SK-N-SH (cell line): ENCODE results near the gene GLTPD2. TPM values are rescaled to one million over a fixed set of nuclear protein-coding genes. Genes with fewer than 3 reads are reported as not detected.

Experiments used
- CTCF ChIA-PET: fragments of 300-600, 350-600 bp; formaldehyde crosslinking; extraction: SDS; loops from one replicate; lab custom pipeline; 2021; lab: Yijun Ruan, JAX
- POLR2A ChIA-PET: fragments of 350-600 bp; sonication (Branson Sonifier 250); formaldehyde crosslinking; extraction: SDS; loops from one replicate; lab custom pipeline; 2020; ENCODE audit warnings: antibody characterized with exemption, inconsistent platforms; lab: Yijun Ruan, JAX
- DNase-seq: peaks from one replicate; pipeline ENCODE4 v3.0.0; 2012
- H2AFZ ChIP-seq: fragments of 200-600 bp; sonication (generic); 2 replicates; pipeline ENCODE4 v1.8.1; 2016; ENCODE audit warnings: antibody characterized with exemption, mild to moderate bottlenecking, low read depth
- H3F3A ChIP-seq: fragments of 200-600 bp; sonication (generic); replicated peaks from 2 replicates; pipeline ENCODE3; 2016; ENCODE audit warnings: antibody characterized with exemption, mild to moderate bottlenecking; ENCODE audit not compliant: insufficient read depth
- H3K27ac ChIP-seq, 2 experiments: fragments of 200-500 bp in 1 of 2; fragments of 200-600 bp in 1 of 2; sonication (Bioruptor generic) in 1 of 2; sonication (generic), shearing (Covaris generic) in 1 of 2; 2 replicates each; pipeline versions ENCODE4 v1.5.1 to v1.6.1; 2014 to 2016; ENCODE audit warnings: low read depth in 2 of 2, inconsistent platforms in 1 of 2, low read length in 1 of 2, mild to moderate bottlenecking in 1 of 2, mixed read lengths in 1 of 2
- H3K27me3 ChIP-seq: fragments of 200-600 bp; sonication (generic), shearing (Covaris generic); 2 replicates; pipeline ENCODE4 v1.6.1; 2016; ENCODE audit warnings: mixed run types; ENCODE audit not compliant: insufficient read depth
- H3K36me3 ChIP-seq, 2 experiments: fragments of 200-500 bp in 1 of 2; fragments of 200-600 bp in 1 of 2; sonication (Bioruptor generic) in 1 of 2; sonication (generic) in 1 of 2; replicated peaks in 1 of 2; 2 replicates each; pipeline versions ENCODE3 to v1.5.1; 2014 to 2016; ENCODE audit warnings: low read length in 1 of 2, mild to moderate bottlenecking in 1 of 2; ENCODE audit not compliant: insufficient read depth in 2 of 2, control insufficient read depth in 1 of 2
- H3K4me1 ChIP-seq, 2 experiments: fragments of 200-500 bp in 1 of 2; fragments of 200-600 bp in 1 of 2; sonication (Bioruptor generic) in 1 of 2; sonication (generic), shearing (Covaris generic) in 1 of 2; 2 replicates each; pipeline versions ENCODE4 v1.5.1 to v1.6.1; 2014 to 2016; ENCODE audit warnings: low read depth in 1 of 2, low read length in 1 of 2, mixed run types in 1 of 2; ENCODE audit not compliant: insufficient read depth in 2 of 2, control insufficient read depth in 1 of 2
- H3K4me2 ChIP-seq: fragments of 200-600 bp; sonication (generic), shearing (Covaris generic); 2 replicates; pipeline ENCODE4 v1.6.1; 2017; ENCODE audit warnings: mixed run types
- H3K4me3 ChIP-seq, 2 experiments: fragments of 200-500 bp in 1 of 2; fragments of 200-600 bp in 1 of 2; sonication (Bioruptor generic) in 1 of 2; sonication (generic), shearing (Covaris generic) in 1 of 2; 2 replicates each; pipeline versions ENCODE4 v1.5.1 to v1.8.1; 2014 to 2016; ENCODE audit warnings: low read depth in 2 of 2, inconsistent platforms in 1 of 2, low read length in 1 of 2, mild to moderate bottlenecking in 1 of 2, mixed read lengths in 1 of 2, moderate library complexity in 1 of 2
- H3K79me2 ChIP-seq: fragments of 200-600 bp; sonication (generic); 2 replicates; pipeline ENCODE4 v1.8.1; 2017; ENCODE audit warnings: mild to moderate bottlenecking; ENCODE audit not compliant: insufficient read depth
- H3K9ac ChIP-seq: fragments of 200-600 bp; sonication (generic); 2 replicates; pipeline ENCODE4 v1.6.1; 2017; ENCODE audit warnings: mixed run types
- H3K9me2 ChIP-seq: fragments of 200-600 bp; sonication (generic); 2 replicates; pipeline ENCODE4 v1.6.1; 2017; ENCODE audit warnings: mixed run types
- H3K9me3 ChIP-seq: fragments of 200-600 bp; sonication (generic); 2 replicates; pipeline ENCODE4 v1.6.1; 2017; ENCODE audit warnings: mixed run types, mild to moderate bottlenecking, moderate library complexity
- H4K20me1 ChIP-seq: fragments of 200-600 bp; sonication (generic); 2 replicates; pipeline ENCODE4 v1.6.1; 2017; ENCODE audit warnings: mild to moderate bottlenecking, mixed run types; ENCODE audit not compliant: insufficient read depth
- CTCF ChIP-seq: fragments of 200-600 bp; sonication (generic); IDR thresholded peaks from 2 replicates; pipeline ENCODE4 v1.6.1; 2017; ENCODE audit warnings: antibody characterized with exemption, mild to moderate bottlenecking, moderate library complexity
- EP300 ChIP-seq, 2 experiments: IDR thresholded peaks; 2 replicates each; pipeline versions ENCODE4 v1.4.0 to v1.6.1; 2012; ENCODE audit warnings: borderline replicate concordance in 1 of 2, low read depth in 1 of 2, low read length in 1 of 2
- MAX ChIP-seq: IDR thresholded peaks from 2 replicates; pipeline ENCODE4 v1.4.0; 2012; ENCODE audit warnings: low read depth
- MEF2A ChIP-seq: IDR thresholded peaks from 2 replicates; pipeline ENCODE4 v1.4.0; 2012; ENCODE audit warnings: low read depth, borderline replicate concordance
- NRF1 ChIP-seq: IDR thresholded peaks from 2 replicates; pipeline ENCODE4 v1.6.1; 2012; ENCODE audit warnings: low read depth, mild to moderate bottlenecking, low read length
- REST ChIP-seq: IDR thresholded peaks from 2 replicates; pipeline ENCODE4 v1.6.1; 2012; ENCODE audit warnings: mild to moderate bottlenecking, low read depth, low read length, moderate library complexity
- RFX5 ChIP-seq: IDR thresholded peaks from 2 replicates; pipeline ENCODE4 v1.6.1; 2012; ENCODE audit warnings: mild to moderate bottlenecking, improper control_type of control experiment, low read length
- SMC3 ChIP-seq: IDR thresholded peaks from 2 replicates; pipeline ENCODE4 v1.6.1; 2012; ENCODE audit warnings: low read depth, low read length, improper control_type of control experiment
- USF1 ChIP-seq: IDR thresholded peaks from 2 replicates; pipeline ENCODE4 v1.4.0; 2012; ENCODE audit warnings: low read depth, borderline replicate concordance
- WGBS: methylation state at CpG from one replicate; pipeline ENCODE4 v1.1.6; 2017; ENCODE audit warnings: low lambda C conversion rate; 5-methylcytosine and 5-hydroxymethylcytosine counted together
- polyA plus RNA-seq, 3 experiments: library from polyadenylated mRNA; depleted of rRNA; stranded (reverse); fragments of >200 nt; gene quantifications; 2 replicates each; pipeline ENCODE4 v1.2.3, GENCODE V29; 2012

The GLTPD2 gene
- polyA plus RNA-seq, 1 of the 3 experiments (the other 2 are of a cell fraction) = not detected

GRCh38 chr17:4782652-4783051 lies 6.1 kb upstream of the GLTPD2 start:
- Histone ChIP-seq H3K4me3 (no peak overlapping the region), H3K9me3 (no peaks in the 10 kb centered on the region), H3K4me2 (no peak overlapping the region), H3K79me2 (no peaks in the 10 kb centered on the region), H3K27ac (no peak overlapping the region), H3F3A (no peaks in the 10 kb centered on the region), H3K27me3 (peaks cover 53% of the 10 kb centered on the region), H3K9ac (no peak overlapping the region), H3K36me3 (no peaks in the 10 kb centered on the region), H2AFZ (no peak overlapping the region), H3K4me1 (peaks cover 0 to 8% of the 10 kb centered on the region in 2 experiments; a peak in 1 of 4 replicates), H3K9me2 (no peaks in the 10 kb centered on the region), H4K20me1 (no peaks in the 10 kb centered on the region)
- POLR2A ChIA-PET = no interaction called here
- 34% methylated on average over 23 of the region's 28 CpGs for WGBS
- peak; percentile 64 for DNase-seq
- CTCF ChIA-PET = interaction anchor here (0.9 to 10.5 kb wide), 4 partner anchors 9 to 102 kb away, joined by 3 to 235 read pairs (median 4); no protein-coding TSS in a partner anchor
- TF ChIP-seq NRF1 = 0 out of 2 replicates have a peak, but pooled peaks have one; percentile 17
- peak; percentile 47; the same call in 1 of the 2 replicates for TF ChIP-seq MAX
- TF ChIP-seq CTCF = peak; percentile 21; the same call in 1 of the 2 replicates
- no peak for TF ChIP-seq REST
- TF ChIP-seq USF1 = peak; percentile 43; the same call in 1 of the 2 replicates

GRCh38 chr17:4785311-4786105 lies 3.3 kb upstream of the GLTPD2 start:
- H4K20me1 ChIP-seq = no peaks in the 10 kb centered on the region
- no peaks in the 10 kb centered on the region for H3K79me2 ChIP-seq
- H3K9me2 ChIP-seq = no peaks in the 10 kb centered on the region
- H3K9me3 ChIP-seq = no peaks in the 10 kb centered on the region
- H3K4me3 ChIP-seq = no peak overlapping the region
- peaks cover 35% of the 10 kb centered on the region for H3K27me3 ChIP-seq
- no peaks in the 10 kb centered on the region for H3K36me3 ChIP-seq
- WGBS = 80% methylated on average over 30 of the region's 61 CpGs
- CTCF ChIA-PET = interaction anchor here (0.7 to 10.5 kb wide), 10 partner anchors 8 to 161 kb away, joined by 3 to 235 read pairs (median 4); partner anchors contain the start of genes C17orf107, CHRNE and TM4SF5
- peak; percentile 33 for DNase-seq
- POLR2A ChIA-PET = interaction anchor here (0.8 kb wide), 1 partner anchor 13 kb away, joined by 3 read pairs; no protein-coding TSS in a partner anchor
- no peak overlapping the region for H2AFZ ChIP-seq
- H3K27ac ChIP-seq = no peak overlapping the region
- no peak for TF ChIP-seq SMC3
- no peak for TF ChIP-seq NRF1
- TF ChIP-seq RFX5 = no peak
- TF ChIP-seq MEF2A = no peak
- no peak for TF ChIP-seq EP300 (IDR thresholded peaks at IDR 0.05; ENCODE audit: borderline replicate concordance in 1 of 2, low read depth in 1 of 2, low read length in 1 of 2)
- no peaks in the 10 kb centered on the region for H3F3A ChIP-seq
- no peak overlapping the region for H3K4me2 ChIP-seq
- H3K4me1 ChIP-seq = peaks cover 8 to 17% of the 10 kb centered on the region in 2 experiments; a peak in 2 of 4 replicates
- no peak overlapping the region for H3K9ac ChIP-seq
